ENCODE measurements around the gene ZFYVE27.
"Not testable (repeated sequence)": the region's sequence is repeated elsewhere in the genome, so short reads cannot be mapped to it uniquely, and the experiment has no call there.

The ZFYVE27 gene

DNA sequence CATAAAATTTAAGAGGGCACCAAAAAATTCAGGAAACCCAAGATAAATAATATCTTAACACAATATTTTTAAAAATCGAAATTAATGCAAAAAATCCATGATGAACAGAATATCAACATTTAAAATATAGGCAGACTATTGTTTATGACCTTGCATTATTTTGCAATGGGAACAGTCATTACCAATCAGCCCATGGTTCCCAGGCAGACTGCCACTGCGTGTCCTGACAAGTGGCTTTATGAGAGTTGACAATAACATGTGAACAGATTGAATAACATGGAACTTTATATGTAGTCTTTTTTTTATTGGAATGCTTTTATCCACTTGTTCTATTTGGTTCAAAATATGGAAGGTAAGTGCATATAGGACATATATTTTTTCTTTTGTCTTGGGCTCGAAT lies 46.8 kb upstream of the ZFYVE27 start:
- H3K9me3 ChIP-seq (replicated peaks in 1 of 2; ENCODE audit: control insufficient read depth in 2 of 2, insufficient read depth in 1 of 2, low read depth in 1 of 2, low read length in 2 of 2) = no peaks in the 10 kb centered on the region
- no CpG with 5 or more reads among the region's 3 CpGs for WGBS, 2 donors (ENCODE audit: extremely low coverage in 2 of 2, insufficient read length in 2 of 2, insufficient replicate concordance in 1 of 2)
- H3K9ac ChIP-seq (ENCODE audit: low read depth, low read length, poor library complexity) = no peak overlapping the region
- H2BK15ac ChIP-seq (ENCODE audit: low read length) = no peak overlapping the region
- no peak overlapping the region for H2BK5ac ChIP-seq (ENCODE audit: low read length)
- H3K4me2 ChIP-seq (ENCODE audit: insufficient read depth, low read length, poor library complexity, severe bottlenecking) = no peak overlapping the region
- no peak overlapping the region for H3K27ac ChIP-seq (replicated peaks; ENCODE audit: low read length)
- no peak for DNase-seq (ENCODE audit: low spot score)
- H2BK12ac ChIP-seq (ENCODE audit: low read length) = no peak overlapping the region
- no peak overlapping the region for H3K23ac ChIP-seq (ENCODE audit: low read depth, low read length, poor library complexity)
- no peak overlapping the region for H3K14ac ChIP-seq (ENCODE audit: low read length)
- no peak overlapping the region for H3K18ac ChIP-seq (ENCODE audit: low read length)
- no peak overlapping the region for H3K4ac ChIP-seq (ENCODE audit: low read length)
- no peak overlapping the region for H2BK120ac ChIP-seq (ENCODE audit: low read depth, low read length)
- H4K8ac ChIP-seq (ENCODE audit: low read depth, low read length) = no peak overlapping the region
- no peaks in the 10 kb centered on the region for H3K79me1 ChIP-seq (ENCODE audit: low read depth, low read length)
- peaks cover 7 to 10% of the 10 kb centered on the region in 2 donors for H3K4me1 ChIP-seq (ENCODE audit: control insufficient read depth in 2 of 2, insufficient read depth in 1 of 2, low read depth in 1 of 2, low read length in 2 of 2)
- H3K27me3 ChIP-seq (ENCODE audit: control insufficient read depth in 3 of 3, insufficient read depth in 3 of 3, low read depth in 1 of 3, low read length in 3 of 3) = no peaks in the 10 kb centered on the region
- no peak overlapping the region for H4K91ac ChIP-seq (ENCODE audit: low read depth, low read length, poor library complexity)
- no peak overlapping the region for H3K4me3 ChIP-seq (ENCODE audit: low read length in 2 of 2)
- no peaks in the 10 kb centered on the region for H3K36me3 ChIP-seq (replicated peaks in 1 of 2; ENCODE audit: control insufficient read depth in 2 of 2, insufficient read depth in 2 of 2, low read length in 2 of 2)
- no peak overlapping the region for H2AFZ ChIP-seq (ENCODE audit: low read length)
- H2AK5ac ChIP-seq (ENCODE audit: low read depth, low read length) = no peak overlapping the region

DNA sequence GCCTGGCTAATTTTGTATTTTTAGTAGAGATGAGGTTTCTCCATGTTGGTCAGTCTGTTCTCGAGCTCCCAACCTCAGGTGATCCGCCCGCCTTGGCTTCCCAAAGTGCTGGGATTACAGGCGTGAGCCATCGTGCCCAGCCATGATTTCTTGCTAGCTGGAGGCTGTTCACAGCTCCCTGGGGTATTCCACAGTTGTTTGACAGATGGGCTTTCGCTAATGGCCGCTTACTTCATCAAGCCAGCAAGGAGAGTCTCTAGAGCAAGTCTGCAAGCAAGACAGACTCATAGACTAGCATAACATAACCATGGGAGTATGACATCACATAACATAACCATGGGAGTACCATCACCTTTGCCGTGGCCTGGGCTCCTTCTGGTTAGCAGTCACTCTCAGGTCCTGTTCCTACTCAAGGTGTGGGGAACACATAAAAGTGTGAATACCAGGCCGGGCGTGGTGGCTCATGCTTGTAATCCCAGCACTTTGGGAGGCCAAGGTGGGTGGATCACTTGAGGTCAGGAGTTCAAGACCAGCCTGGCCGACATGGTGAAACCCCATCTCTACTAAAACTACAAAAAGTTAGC lies 38.8 kb upstream of the ZFYVE27 start:
- not testable (repeated sequence) for H3K23ac ChIP-seq (ENCODE audit: low read depth, low read length, poor library complexity); H3K9ac ChIP-seq (ENCODE audit: low read depth, low read length, poor library complexity); DNase-seq (ENCODE audit: low spot score); H3K27me3 ChIP-seq (ENCODE audit: control insufficient read depth in 3 of 3, insufficient read depth in 3 of 3, low read depth in 1 of 3, low read length in 3 of 3); H3K4me3 ChIP-seq (ENCODE audit: low read length in 2 of 2); H4K8ac ChIP-seq (ENCODE audit: low read depth, low read length); H3K27ac ChIP-seq (replicated peaks; ENCODE audit: low read length); H3K4me2 ChIP-seq (ENCODE audit: insufficient read depth, low read length, poor library complexity, severe bottlenecking); H3K4me1 ChIP-seq (ENCODE audit: control insufficient read depth in 2 of 2, insufficient read depth in 1 of 2, low read depth in 1 of 2, low read length in 2 of 2); H2AFZ ChIP-seq (ENCODE audit: low read length); H2BK5ac ChIP-seq (ENCODE audit: low read length); H3K9me3 ChIP-seq (replicated peaks in 1 of 2; ENCODE audit: control insufficient read depth in 2 of 2, insufficient read depth in 1 of 2, low read depth in 1 of 2, low read length in 2 of 2); H4K91ac ChIP-seq (ENCODE audit: low read depth, low read length, poor library complexity); H2BK120ac ChIP-seq (ENCODE audit: low read depth, low read length); H3K18ac ChIP-seq (ENCODE audit: low read length); H2AK5ac ChIP-seq (ENCODE audit: low read depth, low read length); H3K4ac ChIP-seq (ENCODE audit: low read length); H2BK15ac ChIP-seq (ENCODE audit: low read length); H2BK12ac ChIP-seq (ENCODE audit: low read length); H3K14ac ChIP-seq (ENCODE audit: low read length); H3K36me3 ChIP-seq (replicated peaks in 1 of 2; ENCODE audit: control insufficient read depth in 2 of 2, insufficient read depth in 2 of 2, low read length in 2 of 2); H3K79me1 ChIP-seq (ENCODE audit: low read depth, low read length)
- no CpG with 5 or more reads among the region's 11 CpGs for WGBS, 2 donors (ENCODE audit: extremely low coverage in 2 of 2, insufficient read length in 2 of 2, insufficient replicate concordance in 1 of 2)

DNA sequence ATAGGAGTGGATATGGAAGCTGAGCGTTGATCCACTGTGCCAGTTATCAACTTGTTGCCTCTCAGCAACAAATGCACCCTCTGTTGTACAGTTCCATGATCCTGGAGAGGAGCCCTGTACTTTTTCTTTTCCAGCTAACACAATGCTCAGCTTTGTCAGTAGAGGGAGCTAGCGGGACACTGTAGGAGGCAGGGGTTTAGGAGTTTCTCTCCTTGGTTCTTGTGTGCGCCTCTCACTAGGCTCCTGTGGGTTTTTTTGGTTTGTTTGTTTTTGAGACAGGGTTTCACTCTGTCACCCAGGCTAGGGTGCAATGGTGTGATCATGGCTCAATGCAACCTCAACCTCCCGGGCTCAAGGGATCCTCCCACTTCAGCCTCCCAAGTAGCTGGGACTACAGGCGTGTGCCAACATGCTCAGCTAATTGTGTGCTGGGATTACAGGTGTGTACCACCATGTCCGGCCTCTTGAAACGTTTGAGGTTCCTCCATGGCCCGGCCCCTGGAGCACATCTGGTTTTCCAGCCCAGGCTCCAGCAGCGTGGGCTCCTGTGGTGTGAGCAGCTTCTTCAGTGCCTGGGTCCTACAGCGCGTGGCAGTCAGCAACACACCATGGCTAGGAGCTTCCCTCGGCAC lies 35.4 kb upstream of the ZFYVE27 start:
- H2AK5ac ChIP-seq (ENCODE audit: low read depth, low read length) = no peak overlapping the region
- peaks cover 0 to 4% (median 2%) of the 10 kb centered on the region in 3 experiments for H3K27me3 ChIP-seq (ENCODE audit: control insufficient read depth in 3 of 3, insufficient read depth in 3 of 3, low read depth in 1 of 3, low read length in 3 of 3)
- H3K23ac ChIP-seq (ENCODE audit: low read depth, low read length, poor library complexity) = no peak overlapping the region
- no peak overlapping the region for H3K4me2 ChIP-seq (ENCODE audit: insufficient read depth, low read length, poor library complexity, severe bottlenecking)
- peak; percentile 70 for DNase-seq (ENCODE audit: low spot score)
- no peak overlapping the region for H3K4me3 ChIP-seq (ENCODE audit: low read length in 2 of 2)
- H3K4ac ChIP-seq (ENCODE audit: low read length) = no peak overlapping the region
- H2BK15ac ChIP-seq (ENCODE audit: low read length) = peak overlapping the region; percentile 72
- no peak overlapping the region for H2BK12ac ChIP-seq (ENCODE audit: low read length)
- H4K91ac ChIP-seq (ENCODE audit: low read depth, low read length, poor library complexity) = no peak overlapping the region
- H3K36me3 ChIP-seq (replicated peaks in 1 of 2; ENCODE audit: control insufficient read depth in 2 of 2, insufficient read depth in 2 of 2, low read length in 2 of 2) = no peaks in the 10 kb centered on the region
- H2AFZ ChIP-seq (ENCODE audit: low read length) = peak overlapping the region; percentile 65
- no peak overlapping the region for H3K9ac ChIP-seq (ENCODE audit: low read depth, low read length, poor library complexity)
- no peaks in the 10 kb centered on the region for H3K4me1 ChIP-seq (ENCODE audit: control insufficient read depth in 2 of 2, insufficient read depth in 1 of 2, low read depth in 1 of 2, low read length in 2 of 2)
- H3K27ac ChIP-seq (replicated peaks; ENCODE audit: low read length) = no peak overlapping the region
- H3K18ac ChIP-seq (ENCODE audit: low read length) = peak overlapping the region; percentile 39
- no peak overlapping the region for H2BK120ac ChIP-seq (ENCODE audit: low read depth, low read length)
- WGBS, 2 donors (ENCODE audit: extremely low coverage in 2 of 2, insufficient read length in 2 of 2, insufficient replicate concordance in 1 of 2) = no CpG with 5 or more reads among the region's 12 CpGs
- no peaks in the 10 kb centered on the region for H3K9me3 ChIP-seq (replicated peaks in 1 of 2; ENCODE audit: control insufficient read depth in 2 of 2, insufficient read depth in 1 of 2, low read depth in 1 of 2, low read length in 2 of 2)
- H3K79me1 ChIP-seq (ENCODE audit: low read depth, low read length) = no peaks in the 10 kb centered on the region
- H3K14ac ChIP-seq (ENCODE audit: low read length) = no peak overlapping the region
- H2BK5ac ChIP-seq (ENCODE audit: low read length) = no peak overlapping the region
- H4K8ac ChIP-seq (ENCODE audit: low read depth, low read length) = peak overlapping the region; percentile 70

DNA sequence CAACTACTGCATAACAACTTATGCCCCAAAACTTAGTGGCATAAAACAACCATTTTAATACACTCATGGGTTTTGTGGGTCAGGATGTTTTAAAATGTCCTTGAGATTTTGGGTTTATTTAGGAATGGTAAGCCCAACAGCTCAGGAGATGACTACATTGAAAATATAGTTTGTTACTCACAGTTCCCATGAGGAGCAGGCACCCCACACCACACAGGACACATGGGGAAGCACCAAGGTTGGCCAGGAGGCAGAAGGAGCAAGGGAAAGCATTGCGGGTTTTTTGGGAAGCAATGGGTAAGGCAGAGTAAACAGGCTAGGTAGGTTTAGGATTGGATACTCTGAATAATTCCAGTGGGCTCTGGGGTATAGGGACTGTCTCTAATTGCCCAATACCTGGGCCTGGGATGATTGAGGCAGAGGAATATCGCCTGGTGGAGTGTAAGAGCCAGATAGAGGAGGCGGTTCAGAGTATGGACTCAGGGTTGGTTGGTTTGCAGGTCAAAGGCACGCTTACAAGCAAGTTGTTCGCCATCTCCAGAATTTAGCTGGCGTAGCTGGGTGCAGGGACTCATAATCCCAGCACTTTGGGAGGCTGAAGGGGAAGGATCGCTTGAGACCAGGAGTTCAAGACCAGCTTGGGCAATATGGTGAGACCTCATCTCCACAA lies 33.4 kb upstream of the ZFYVE27 start:
- no peak overlapping the region for H3K23ac ChIP-seq (ENCODE audit: low read depth, low read length, poor library complexity)
- no peak overlapping the region for H2BK15ac ChIP-seq (ENCODE audit: low read length)
- H3K9me3 ChIP-seq (replicated peaks in 1 of 2; ENCODE audit: control insufficient read depth in 2 of 2, insufficient read depth in 1 of 2, low read depth in 1 of 2, low read length in 2 of 2) = no peaks in the 10 kb centered on the region
- H3K36me3 ChIP-seq (replicated peaks in 1 of 2; ENCODE audit: control insufficient read depth in 2 of 2, insufficient read depth in 2 of 2, low read length in 2 of 2) = no peaks in the 10 kb centered on the region
- no peak overlapping the region for H3K4ac ChIP-seq (ENCODE audit: low read length)
- H3K9ac ChIP-seq (ENCODE audit: low read depth, low read length, poor library complexity) = no peak overlapping the region
- no peak overlapping the region for H2BK12ac ChIP-seq (ENCODE audit: low read length)
- no peak overlapping the region for H2BK5ac ChIP-seq (ENCODE audit: low read length)
- no peak overlapping the region for H2AFZ ChIP-seq (ENCODE audit: low read length)
- no CpG with 5 or more reads among the region's 7 CpGs for WGBS, 2 donors (ENCODE audit: extremely low coverage in 2 of 2, insufficient read length in 2 of 2, insufficient replicate concordance in 1 of 2)
- H3K4me1 ChIP-seq (ENCODE audit: control insufficient read depth in 2 of 2, insufficient read depth in 1 of 2, low read depth in 1 of 2, low read length in 2 of 2) = no peaks in the 10 kb centered on the region
- H3K4me2 ChIP-seq (ENCODE audit: insufficient read depth, low read length, poor library complexity, severe bottlenecking) = no peak overlapping the region
- no peaks in the 10 kb centered on the region for H3K79me1 ChIP-seq (ENCODE audit: low read depth, low read length)
- no peak overlapping the region for H2AK5ac ChIP-seq (ENCODE audit: low read depth, low read length)
- no peak overlapping the region for H3K4me3 ChIP-seq (ENCODE audit: low read length in 2 of 2)
- H3K27ac ChIP-seq (replicated peaks; ENCODE audit: low read length) = no peak overlapping the region
- H4K91ac ChIP-seq (ENCODE audit: low read depth, low read length, poor library complexity) = no peak overlapping the region
- H2BK120ac ChIP-seq (ENCODE audit: low read depth, low read length) = no peak overlapping the region
- H4K8ac ChIP-seq (ENCODE audit: low read depth, low read length) = no peak overlapping the region
- H3K27me3 ChIP-seq (ENCODE audit: control insufficient read depth in 3 of 3, insufficient read depth in 3 of 3, low read depth in 1 of 3, low read length in 3 of 3) = peaks cover 0 to 12% (median 2%) of the 10 kb centered on the region in 3 experiments
- no peak overlapping the region for H3K18ac ChIP-seq (ENCODE audit: low read length)
- no peak for DNase-seq (ENCODE audit: low spot score)
- H3K14ac ChIP-seq (ENCODE audit: low read length) = no peak overlapping the region
